ENCODE measurements around the gene AQP1. TPM values are rescaled to one million over a fixed set of nuclear protein-coding genes. Genes with fewer than 3 reads are reported as not detected.
A peak's percentile ranks its signal among the peaks of the same experiment; 100 is the strongest.

The AQP1 gene
- total and polyA plus RNA-seq, 8 donors: 3.8 to 158 (median 52.5) TPM

- TF ChIP-seq CTCF (IDR thresholded peaks at IDR 0.05) (no peak), EP300 (IDR thresholded peaks at IDR 0.05) (no peak), POLR2A (IDR thresholded peaks at IDR 0.05) (no peak), POLR2AphosphoS5 (IDR thresholded peaks at IDR 0.05) (no peak)
- intact Hi-C loops (cut with DNase I; ENCODE audit: low total_unique reads): no loop called here
- DNase-seq: no peak
- peak overlapping the region in 3 of 5 donors; percentile 46 to 82 (median 79) for H3K27ac ChIP-seq
- peak overlapping the region; percentile 24 to 46 (median 38) for H3K4me3 ChIP-seq
- peaks cover 0 to 3% (median 0%) of the 10 kb centered on the region in 3 donors for H3K27me3 ChIP-seq
- H3K9me3 ChIP-seq: no peaks in the 10 kb centered on the region
- WGBS, 5 donors: 52 to 61% (median 57%) methylated on average over 11 of the region's 11 CpGs
- H3K4me1 ChIP-seq: peaks cover 10 to 59% (median 35%) of the 10 kb centered on the region in 4 donors
- H3K36me3 ChIP-seq: no peaks in the 10 kb centered on the region
These were observed 3.5 kb downstream of the AQP1 start for GRCh38 chr7:30915005-30915601.

GRCh38 chr7:30915751-30916150 is 4.1 kb downstream of the AQP1 start:
- intact Hi-C loops (cut with DNase I; ENCODE audit: low total_unique reads): no loop called here
- no peaks in the 10 kb centered on the region for H3K27me3 ChIP-seq
- no peaks in the 10 kb centered on the region for H3K9me3 ChIP-seq
- 57 to 83% (median 63%) methylated on average over 5 to 6 of the region's 6 CpGs for WGBS, 5 donors
- H3K4me1 ChIP-seq: peaks cover 5 to 59% (median 35%) of the 10 kb centered on the region in 4 donors
- H3K4me3 ChIP-seq: peak overlapping the region; percentile 9 to 46 (median 38)
- no peaks in the 10 kb centered on the region for H3K36me3 ChIP-seq
- DNase-seq: no peak
- H3K27ac ChIP-seq: peak overlapping the region in 3 of 5 donors; percentile 13 to 82 (median 79)
- TF ChIP-seq EP300 (IDR thresholded peaks at IDR 0.05) (no peak), POLR2AphosphoS5 (IDR thresholded peaks at IDR 0.05) (no peak), POLR2A (IDR thresholded peaks at IDR 0.05) (no peak), CTCF (IDR thresholded peaks at IDR 0.05) (no peak)

GRCh38 chr7:30916255-30916654 is 4.6 kb downstream of the AQP1 start:
- Histone ChIP-seq H3K27me3 (no peaks in the 10 kb centered on the region), H3K9me3 (no peaks in the 10 kb centered on the region), H3K4me1 (peaks cover 5 to 59% (median 32%) of the 10 kb centered on the region in 4 donors), H3K27ac (peak overlapping the region in 3 of 5 donors; percentile 13 to 82 (median 79)), H3K4me3 (peak overlapping the region in 3 of 4 donors; percentile 9 to 46 (median 34)), H3K36me3 (no peaks in the 10 kb centered on the region)
- intact Hi-C loops (cut with DNase I; ENCODE audit: low total_unique reads): no loop called here
- 64 to 90% (median 88%) methylated on average over 3 of the region's 3 CpGs for WGBS, 5 donors
- TF ChIP-seq POLR2AphosphoS5 (IDR thresholded peaks at IDR 0.05) (no peak), POLR2A (IDR thresholded peaks at IDR 0.05) (no peak), EP300 (IDR thresholded peaks at IDR 0.05) (no peak), CTCF (IDR thresholded peaks at IDR 0.05) (no peak)
- DNase-seq: no peak

- no peak for DNase-seq
- 72 to 88% (median 83%) methylated on average over 6 to 7 of the region's 7 CpGs for WGBS, 5 donors
These were observed 5.1 kb downstream of the AQP1 start for GRCh38 chr7:30916767-30917166.

More at GRCh38 chr7:30916767-30917166, 5.1 kb downstream of the AQP1 start:
- Histone ChIP-seq H3K27ac (peak overlapping the region in 3 of 5 donors; percentile 13 to 82 (median 79)), H3K4me3 (peak overlapping the region in 1 of 4 donors; percentile 46), H3K27me3 (no peaks in the 10 kb centered on the region), H3K9me3 (no peaks in the 10 kb centered on the region), H3K36me3 (no peaks in the 10 kb centered on the region), H3K4me1 (peaks cover 5 to 59% (median 32%) of the 10 kb centered on the region in 4 donors)
- intact Hi-C loops (cut with DNase I; ENCODE audit: low total_unique reads): no loop called here
- no peak for TF ChIP-seq EP300 (IDR thresholded peaks at IDR 0.05)
- no peak for TF ChIP-seq CTCF (IDR thresholded peaks at IDR 0.05)
- no peak for TF ChIP-seq POLR2A (IDR thresholded peaks at IDR 0.05)
- no peak for TF ChIP-seq POLR2AphosphoS5 (IDR thresholded peaks at IDR 0.05)
